T-cell (primary cell): ENCODE results near the gene RPL37A. TPM values are rescaled to one million over a fixed set of nuclear protein-coding genes. Genes with fewer than 3 reads are reported as not detected.

Experiments used
- ATAC-seq, 4 experiments: fragments of 200-7000 bp in 3 of 4; fragments of 150-1000 bp in 1 of 4; cut with Tn5 transposase; replicated peaks in 1 of 4; 1 replicate in 3 of 4; 2 replicates in 1 of 4; pipeline ENCODE4 v1.10.0; 2021; ENCODE audit warnings: moderate library complexity in 3 of 4, mild to moderate bottlenecking in 2 of 4, moderate number of reproducible peaks in 1 of 4
- CTCF ChIA-PET, 2 donors: fragments of 300-600 bp; sonication (Branson Sonifier 250); formaldehyde crosslinking; loops; one replicate each; lab custom pipeline; 2022; ENCODE audit warnings: antibody characterized with exemption in 2 of 2; lab: Charles Lee
- POLR2A ChIA-PET, 2 donors: fragments of 300-600 bp; sonication (Branson Sonifier 250); formaldehyde crosslinking; loops; one replicate each; lab custom pipeline; 2022; ENCODE audit warnings: antibody characterized with exemption in 2 of 2; lab: Charles Lee
- DNase-seq, 35 experiments: peaks; one replicate each; pipeline versions ENCODE4 v3.0.0 to v3.0.0-alpha.2; 2013 to 2023
- H3K27ac ChIP-seq: one replicate; pipeline ENCODE4 v1.5.1; 2013; ENCODE audit warnings: low read length
- H3K27me3 ChIP-seq, 2 experiments: replicated peaks in 1 of 2; 1 replicate in 1 of 2; 2 replicates in 1 of 2; pipeline versions ENCODE4 v1.6.1 to v1.7.0; 2013; ENCODE audit warnings: low read length in 1 of 2, mixed read lengths in 1 of 2; ENCODE audit not compliant: control insufficient read depth in 2 of 2, insufficient read depth in 2 of 2; ENCODE audit errors: extremely low read depth in 1 of 2
- H3K36me3 ChIP-seq, 2 donors: 1 replicate in 1 of 2; 2 replicates in 1 of 2; pipeline versions ENCODE4 v1.6.1 to v1.7.0; 2013; ENCODE audit warnings: low read length in 1 of 2; ENCODE audit not compliant: control insufficient read depth in 2 of 2, insufficient read depth in 1 of 2; ENCODE audit errors: extremely low read depth in 1 of 2
- H3K4me1 ChIP-seq, 2 experiments: 1 replicate in 1 of 2; 2 replicates in 1 of 2; pipeline versions ENCODE4 v1.6.1 to v1.7.0; 2013; ENCODE audit warnings: low read length in 2 of 2, mixed read lengths in 1 of 2; ENCODE audit not compliant: insufficient read depth in 2 of 2, control insufficient read depth in 1 of 2; ENCODE audit errors: extremely low read depth in 1 of 2
- H3K4me3 ChIP-seq, 2 donors: 1 replicate in 1 of 2; 2 replicates in 1 of 2; pipeline versions ENCODE4 v1.5.1 to v1.7.0; 2013; ENCODE audit warnings: mild to moderate bottlenecking in 2 of 2, low read length in 1 of 2, moderate library complexity in 1 of 2; ENCODE audit not compliant: control insufficient read depth in 1 of 2; ENCODE audit errors: extremely low read depth in 1 of 2
- H3K9me3 ChIP-seq: 2 replicates; pipeline ENCODE4 v1.7.0; 2013
- H3K27ac Mint-ChIP-seq, 2 donors: one replicate each; pipeline ENCODE4 v1.8.0; 2020 to 2021; ENCODE audit warnings: mild to moderate bottlenecking in 2 of 2, mixed read lengths in 2 of 2
- H3K27me3 Mint-ChIP-seq, 2 donors: one replicate each; pipeline ENCODE4 v1.8.0; 2021 to 2022; ENCODE audit warnings: mixed read lengths in 2 of 2
- H3K36me3 Mint-ChIP-seq: one replicate; pipeline ENCODE4 v1.8.0; 2021; ENCODE audit warnings: mixed read lengths
- H3K4me1 Mint-ChIP-seq, 3 donors: one replicate each; pipeline ENCODE4 v1.8.0; 2020 to 2022; ENCODE audit warnings: mixed read lengths in 3 of 3, mild to moderate bottlenecking in 1 of 3
- H3K4me3 Mint-ChIP-seq, 3 donors: one replicate each; pipeline ENCODE4 v1.8.0; 2020 to 2022; ENCODE audit warnings: mild to moderate bottlenecking in 3 of 3, mixed read lengths in 3 of 3, moderate library complexity in 3 of 3
- H3K9me3 Mint-ChIP-seq, 3 donors: one replicate each; pipeline ENCODE4 v1.8.0; 2020 to 2022; ENCODE audit warnings: mixed read lengths in 3 of 3
- WGBS: methylation state at CpG from one replicate; pipeline ENCODE4 v1.1.5; 2013; ENCODE audit warnings: missing lambda C conversion rate; ENCODE audit not compliant: insufficient coverage; 5-methylcytosine and 5-hydroxymethylcytosine counted together
- total RNA-seq, 35 experiments: library from RNA in 6 of 35; stranded (reverse) in 6 of 35; fragments of 120-200 nt in 1 of 35; gene quantifications; one replicate each; pipeline versions ENCODE4 v1.2.1 to v1.2.4 and lab custom pipeline; 2013 to 2026

Gene RPL37A
- total RNA-seq, 5 donors from 2014 or later (not counting 1 experiment from before 2014, with no cell fraction given), result 3,102 to 3,715 (median 3,468) TPM

DNA sequence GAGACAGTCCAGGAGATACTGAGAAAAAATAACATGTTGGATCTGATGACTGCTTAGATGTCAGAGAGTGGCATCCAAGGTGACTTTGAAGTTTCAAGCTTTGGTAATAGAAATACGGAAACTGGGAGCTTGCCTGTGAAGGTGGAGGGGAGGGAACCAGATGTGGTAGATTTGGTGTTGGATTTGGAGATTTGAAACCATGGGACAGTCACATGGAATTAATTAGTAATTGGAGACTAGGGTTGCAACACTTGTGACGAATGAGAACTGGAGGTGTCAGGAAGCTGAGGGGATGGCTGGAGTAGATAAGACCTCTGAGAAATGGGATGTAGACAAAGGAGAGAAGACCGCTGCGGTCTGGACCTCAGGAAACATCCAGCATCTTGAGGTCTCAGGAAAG lies 46.7 kb downstream of the RPL37A start:
- ChIA-PET POLR2A (no interaction called here), CTCF (no interaction called here)
- Histone ChIP-seq H3K36me3 (no peaks in the 10 kb centered on the region), H3K4me1 (no peaks in the 10 kb centered on the region), H3K27ac (no peak overlapping the region), H3K27me3 (peaks cover 0 to 10% of the 10 kb centered on the region in 2 experiments), H3K9me3 (no peaks in the 10 kb centered on the region), H3K4me3 (no peak overlapping the region)
- DNase-seq, result no peak
- ATAC-seq, result no peak
- Mint-ChIP-seq H3K9me3 (no peaks in the 10 kb centered on the region), H3K27me3 (peaks cover 11 to 13% of the 10 kb centered on the region in 2 donors), H3K36me3 (no peaks in the 10 kb centered on the region), H3K4me3 (no peak overlapping the region), H3K4me1 (no peaks in the 10 kb centered on the region), H3K27ac (no peak overlapping the region)
- WGBS, result 35% methylated on average over 2 of the region's 4 CpGs

DNA sequence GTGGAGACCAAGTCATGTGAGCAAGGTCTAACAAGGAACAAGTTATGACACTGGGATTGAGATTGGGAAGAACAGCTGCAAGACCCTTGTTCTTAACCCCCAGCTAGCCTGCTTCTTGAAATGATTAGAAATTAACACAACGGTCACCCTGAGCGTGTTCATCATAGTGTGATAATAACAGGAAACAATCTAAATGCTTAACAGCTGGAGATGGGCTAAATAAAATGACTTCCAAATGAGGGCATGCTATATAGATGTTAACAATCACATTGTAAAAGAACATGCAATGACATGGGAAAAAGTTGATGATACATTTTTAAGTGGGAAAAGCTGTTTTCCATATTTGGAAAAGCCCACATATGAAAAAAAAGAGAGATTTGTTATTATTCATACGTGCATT lies 47.6 kb downstream of the RPL37A start:
- Histone ChIP-seq H3K27ac (no peak overlapping the region), H3K4me3 (no peak overlapping the region), H3K27me3 (peaks cover 0 to 7% of the 10 kb centered on the region in 2 experiments), H3K4me1 (no peaks in the 10 kb centered on the region), H3K36me3 (no peaks in the 10 kb centered on the region), H3K9me3 (no peaks in the 10 kb centered on the region)
- Mint-ChIP-seq H3K36me3 (no peaks in the 10 kb centered on the region), H3K27ac (no peak overlapping the region), H3K4me3 (no peak overlapping the region), H3K27me3 (peaks cover 11% of the 10 kb centered on the region in 2 donors), H3K9me3 (no peaks in the 10 kb centered on the region), H3K4me1 (no peaks in the 10 kb centered on the region)
- DNase-seq, result no peak
- ChIA-PET CTCF (no interaction called here), POLR2A (no interaction called here)
- no CpG with 5 or more reads among the region's 3 CpGs for WGBS
- ATAC-seq, result no peak

- Histone ChIP-seq H3K27me3 (peaks cover 0 to 7% of the 10 kb centered on the region in 2 experiments), H3K27ac (no peak overlapping the region), H3K36me3 (no peaks in the 10 kb centered on the region), H3K9me3 (no peaks in the 10 kb centered on the region), H3K4me1 (no peaks in the 10 kb centered on the region), H3K4me3 (no peak overlapping the region)
- ChIA-PET CTCF (no interaction called here), POLR2A (no interaction called here)
- Mint-ChIP-seq H3K27ac (no peak overlapping the region), H3K27me3 (peaks cover 11 to 12% of the 10 kb centered on the region in 2 donors), H3K4me3 (no peak overlapping the region), H3K9me3 (no peaks in the 10 kb centered on the region), H3K4me1 (no peaks in the 10 kb centered on the region), H3K36me3 (no peaks in the 10 kb centered on the region)
- no peak for ATAC-seq
- WGBS, result 83% methylated on average over 4 of the region's 7 CpGs
- no peak for DNase-seq
Measured at GRCh38 chr2:216546641-216547403, 48.2 kb downstream of the RPL37A start.

DNA sequence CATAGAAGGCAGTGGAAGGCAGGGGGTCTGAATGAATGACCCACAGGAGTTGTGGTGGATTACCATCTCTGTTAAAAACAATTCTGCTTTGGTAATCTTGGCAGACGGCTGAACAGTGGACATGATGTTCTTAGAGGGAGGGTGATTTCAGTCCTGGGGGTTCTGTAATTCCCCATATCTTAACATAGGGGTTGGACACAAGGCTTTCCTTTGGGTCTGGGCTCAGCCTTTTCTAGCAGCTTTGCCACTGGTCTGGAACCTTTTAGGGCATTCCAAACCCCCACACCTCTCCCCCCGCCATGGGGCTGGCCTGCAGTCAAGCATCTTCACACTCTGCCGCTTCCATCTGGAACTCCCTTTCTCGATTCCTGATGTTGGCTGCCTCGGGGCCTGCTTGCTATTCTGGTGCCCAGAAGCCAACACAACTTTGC lies 50.3 kb downstream of the RPL37A start:
- Mint-ChIP-seq H3K27me3 (peaks cover 11 to 16% of the 10 kb centered on the region in 2 donors), H3K36me3 (no peaks in the 10 kb centered on the region), H3K4me3 (no peak overlapping the region), H3K4me1 (no peaks in the 10 kb centered on the region), H3K9me3 (no peaks in the 10 kb centered on the region), H3K27ac (no peak overlapping the region)
- Histone ChIP-seq H3K27me3 (peaks cover 0 to 2% of the 10 kb centered on the region in 2 experiments), H3K27ac (no peak overlapping the region), H3K4me3 (no peak overlapping the region), H3K36me3 (no peaks in the 10 kb centered on the region), H3K9me3 (no peaks in the 10 kb centered on the region), H3K4me1 (peaks cover 0 to 6% of the 10 kb centered on the region in 2 experiments)
- 75% methylated on average over 3 of the region's 5 CpGs for WGBS
- ChIA-PET CTCF (interaction anchor here in 1 of 2 donors (0.5 kb wide), 1 partner anchor 1215 kb away, joined by 4 read pairs; no protein-coding TSS in a partner anchor), POLR2A (no interaction called here)
- no peak for DNase-seq
- ATAC-seq, result no peak

GRCh38 chr2:216549926-216550690 lies 51.5 kb downstream of the RPL37A start:
- no peak for DNase-seq
- ChIA-PET POLR2A (no interaction called here), CTCF (no interaction called here)
- no peak for ATAC-seq
- Mint-ChIP-seq H3K4me3 (no peak overlapping the region), H3K4me1 (peaks cover 0 to 5% (median 0%) of the 10 kb centered on the region in 3 donors), H3K27me3 (peaks cover 6 to 14% of the 10 kb centered on the region in 2 donors), H3K9me3 (no peaks in the 10 kb centered on the region), H3K36me3 (no peaks in the 10 kb centered on the region), H3K27ac (no peak overlapping the region)
- no peaks in the 10 kb centered on the region for H3K36me3 ChIP-seq
- peaks cover 0 to 18% of the 10 kb centered on the region in 2 experiments for H3K4me1 ChIP-seq
- H3K27ac ChIP-seq, result no peak overlapping the region
- H3K9me3 ChIP-seq, result no peaks in the 10 kb centered on the region
- 94% methylated on average over 8 of the region's 10 CpGs for WGBS
- H3K4me3 ChIP-seq, result no peak overlapping the region
- H3K27me3 ChIP-seq, result no peaks in the 10 kb centered on the region

GRCh38 chr2:216551234-216552068 lies 52.8 kb downstream of the RPL37A start:
- POLR2A ChIA-PET, result no interaction called here
- Histone ChIP-seq H3K36me3 (no peaks in the 10 kb centered on the region), H3K27me3 (no peaks in the 10 kb centered on the region), H3K9me3 (no peaks in the 10 kb centered on the region), H3K4me1 (peaks cover 0 to 23% of the 10 kb centered on the region in 2 experiments), H3K4me3 (no peak overlapping the region), H3K27ac (no peak overlapping the region)
- no peak overlapping the region for H3K27ac Mint-ChIP-seq
- no peaks in the 10 kb centered on the region for H3K36me3 Mint-ChIP-seq
- CTCF ChIA-PET, result interaction anchor here in 1 of 2 donors (0.7 kb wide), 1 partner anchor 138 kb away, joined by 3 read pairs; no protein-coding TSS in a partner anchor
- DNase-seq (no peak), ATAC-seq (no peak)
- H3K27me3 Mint-ChIP-seq, result peaks cover 0 to 9% of the 10 kb centered on the region in 2 donors
- WGBS, result 100% methylated on average over 1 of the region's 8 CpGs
- H3K4me1 Mint-ChIP-seq, result peaks cover 0 to 6% (median 0%) of the 10 kb centered on the region in 3 donors
- no peaks in the 10 kb centered on the region for H3K9me3 Mint-ChIP-seq
- H3K4me3 Mint-ChIP-seq, result no peak overlapping the region
